Tibial nerve (tissue), 4 donors: ENCODE results near the gene RINT1. TPM values are rescaled to one million over a fixed set of nuclear protein-coding genes. Genes with fewer than 3 reads are reported as not detected.

ENCODE experiments used
- DNase-seq, 2 donors: peaks; one replicate each; pipeline ENCODE4 v3.0.0-alpha.2; 2019; ENCODE audit warnings: low spot score in 2 of 2
- H3K27ac ChIP-seq, 4 donors: fragments of 200-600 bp; sonication (generic) in 3 of 4; one replicate each; pipeline ENCODE4 v1.5.1; 2017 to 2019; ENCODE audit warnings: mild to moderate bottlenecking in 1 of 4
- H3K27me3 ChIP-seq, 2 donors: fragments of 200-600 bp; sonication (generic) in 1 of 2; one replicate each; pipeline versions ENCODE4 v1.5.1 to v1.6.0; 2017 to 2019
- H3K36me3 ChIP-seq, 3 donors: fragments of 200-600 bp; sonication (generic); one replicate each; pipeline ENCODE4 v1.5.1; 2018 to 2019
- H3K4me1 ChIP-seq, 4 donors: fragments of 200-600 bp; sonication (generic) in 3 of 4; one replicate each; pipeline ENCODE4 v1.5.1; 2017 to 2019
- H3K4me3 ChIP-seq, 4 donors: fragments of 200-600 bp; sonication (generic) in 3 of 4; one replicate each; pipeline ENCODE4 v1.5.1; 2017 to 2019; ENCODE audit warnings: mild to moderate bottlenecking in 1 of 4, moderate library complexity in 1 of 4
- H3K9me3 ChIP-seq, 4 donors: fragments of 200-600 bp; sonication (generic) in 3 of 4; one replicate each; pipeline ENCODE4 v1.5.1; 2017 to 2019
- EP300 ChIP-seq, 2 donors: sonication (generic); formaldehyde crosslinking; IDR thresholded peaks; one replicate each; pipeline ENCODE4 v1.6.1; 2017; ENCODE audit warnings: antibody characterized with exemption in 2 of 2, mild to moderate bottlenecking in 1 of 2
- POLR2A ChIP-seq, 2 donors: fragments of 450-650 bp; IDR thresholded peaks; one replicate each; pipeline ENCODE4 v1.6.1; 2017; ENCODE audit warnings: antibody characterized with exemption in 2 of 2, mild to moderate bottlenecking in 2 of 2, moderate library complexity in 2 of 2
- WGBS, 2 donors: methylation state at CpG; one replicate each; pipeline ENCODE4 v1.1.5; 2018; 5-methylcytosine and 5-hydroxymethylcytosine counted together
- total RNA-seq, 4 donors: library from RNA; depleted of rRNA; stranded (reverse); fragments of >200 nt; gene quantifications; one replicate each; pipeline ENCODE4 v1.1.0, GENCODE V29; 2016
- TF ChIP-seq, protein P1 (sequence below), 5 experiments: fragments of 200-600 bp in 3 of 5; fragments of 450-650 bp in 2 of 5; sonication (generic) in 3 of 5; IDR thresholded peaks; one replicate each; pipeline ENCODE4 v1.5.1; 2016 to 2019; ENCODE audit warnings: antibody characterized with exemption in 5 of 5, mild to moderate bottlenecking in 3 of 5, moderate library complexity in 2 of 5

RINT1 gene
- total RNA-seq, 4 donors from 2014 or later, result 12.9 to 18.2 (median 14.6) TPM

DNA sequence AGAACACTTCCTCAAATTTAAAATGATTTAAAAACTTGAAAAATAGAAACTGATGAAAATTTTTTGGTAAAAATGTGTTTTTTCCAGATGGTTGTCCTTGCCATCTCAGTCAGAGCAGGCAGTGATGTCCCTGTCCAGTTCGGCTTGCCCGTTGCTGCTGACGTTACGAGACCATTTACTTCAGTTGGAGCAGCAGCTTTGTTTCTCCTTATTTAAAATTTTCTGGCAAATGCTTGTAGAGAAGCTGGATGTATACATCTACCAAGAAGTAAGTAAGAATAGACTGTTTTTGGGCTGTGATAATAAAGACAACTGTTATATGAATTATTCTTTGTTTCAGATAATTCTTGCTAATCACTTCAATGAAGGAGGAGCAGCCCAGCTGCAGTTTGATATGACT is 33.2 kb downstream of the RINT1 start:
- H3K9me3 ChIP-seq, result no peaks in the 10 kb centered on the region
- H3K4me3 ChIP-seq, result no peak overlapping the region
- 94 to 97% methylated on average over 4 of the region's 4 CpGs for WGBS, 2 donors
- H3K36me3 ChIP-seq, result peaks cover 0 to 94% (median 7%) of the 10 kb centered on the region in 3 donors
- H3K4me1 ChIP-seq, result no peaks in the 10 kb centered on the region
- no peak for TF ChIP-seq POLR2A (IDR thresholded peaks at IDR 0.05)
- TF ChIP-seq, protein P1, sequence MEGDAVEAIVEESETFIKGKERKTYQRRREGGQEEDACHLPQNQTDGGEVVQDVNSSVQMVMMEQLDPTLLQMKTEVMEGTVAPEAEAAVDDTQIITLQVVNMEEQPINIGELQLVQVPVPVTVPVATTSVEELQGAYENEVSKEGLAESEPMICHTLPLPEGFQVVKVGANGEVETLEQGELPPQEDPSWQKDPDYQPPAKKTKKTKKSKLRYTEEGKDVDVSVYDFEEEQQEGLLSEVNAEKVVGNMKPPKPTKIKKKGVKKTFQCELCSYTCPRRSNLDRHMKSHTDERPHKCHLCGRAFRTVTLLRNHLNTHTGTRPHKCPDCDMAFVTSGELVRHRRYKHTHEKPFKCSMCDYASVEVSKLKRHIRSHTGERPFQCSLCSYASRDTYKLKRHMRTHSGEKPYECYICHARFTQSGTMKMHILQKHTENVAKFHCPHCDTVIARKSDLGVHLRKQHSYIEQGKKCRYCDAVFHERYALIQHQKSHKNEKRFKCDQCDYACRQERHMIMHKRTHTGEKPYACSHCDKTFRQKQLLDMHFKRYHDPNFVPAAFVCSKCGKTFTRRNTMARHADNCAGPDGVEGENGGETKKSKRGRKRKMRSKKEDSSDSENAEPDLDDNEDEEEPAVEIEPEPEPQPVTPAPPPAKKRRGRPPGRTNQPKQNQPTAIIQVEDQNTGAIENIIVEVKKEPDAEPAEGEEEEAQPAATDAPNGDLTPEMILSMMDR (IDR thresholded peaks at IDR 0.05), result no peak
- TF ChIP-seq EP300 (IDR thresholded peaks at IDR 0.05), result no peak
- no peaks in the 10 kb centered on the region for H3K27me3 ChIP-seq
- no peak for DNase-seq
- H3K27ac ChIP-seq, result no peak overlapping the region

DNA sequence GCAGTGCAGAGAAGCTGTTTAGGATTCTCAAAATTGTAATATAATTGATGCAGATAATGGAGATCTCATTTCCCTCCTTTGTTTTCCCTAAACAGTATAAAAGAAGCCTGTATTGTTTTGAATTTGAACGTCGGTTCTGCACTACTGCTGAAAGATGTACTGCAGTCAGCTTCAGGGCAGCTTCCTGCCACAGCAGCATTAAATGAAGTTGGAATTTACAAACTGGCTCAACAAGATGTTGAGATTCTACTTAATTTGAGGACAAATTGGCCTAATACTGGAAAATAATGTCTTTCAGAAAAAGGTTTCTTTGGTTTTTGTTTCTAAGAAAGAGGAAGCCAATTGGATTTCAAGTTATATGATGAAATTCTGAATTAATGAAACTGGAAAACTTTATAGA is 35.0 kb downstream of the RINT1 start:
- no peaks in the 10 kb centered on the region for H3K9me3 ChIP-seq
- no peak overlapping the region for H3K4me3 ChIP-seq
- no peak for DNase-seq
- H3K4me1 ChIP-seq, result no peaks in the 10 kb centered on the region
- peaks cover 0 to 77% (median 7%) of the 10 kb centered on the region in 3 donors for H3K36me3 ChIP-seq
- H3K27ac ChIP-seq, result no peak overlapping the region
- 41 to 53% methylated on average over 2 of the region's 2 CpGs for WGBS, 2 donors
- H3K27me3 ChIP-seq, result no peaks in the 10 kb centered on the region
- TF ChIP-seq, protein P1 (IDR thresholded peaks at IDR 0.05), result no peak
- TF ChIP-seq EP300 (IDR thresholded peaks at IDR 0.05), result no peak
- no peak for TF ChIP-seq POLR2A (IDR thresholded peaks at IDR 0.05)

DNA sequence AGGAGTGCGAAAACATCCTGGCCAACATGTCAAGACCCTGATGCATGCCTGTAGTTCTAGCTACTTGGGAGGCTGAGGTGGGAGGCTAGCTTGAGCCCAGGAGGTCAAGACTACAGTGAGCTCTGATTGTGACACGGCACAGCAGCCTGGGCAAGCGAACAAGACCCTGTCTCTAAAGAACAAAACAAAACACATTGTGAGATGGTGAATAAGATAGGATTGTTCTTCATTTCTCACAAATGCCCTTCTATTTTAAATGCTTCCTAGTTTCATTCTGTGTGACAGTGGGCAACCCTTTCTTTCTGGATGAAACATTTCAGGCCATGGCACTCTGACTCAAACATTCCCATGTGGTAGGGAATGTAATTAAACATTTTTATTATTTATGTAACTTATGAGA is 35.8 kb downstream of the RINT1 start:
- Histone ChIP-seq H3K4me1 (no peaks in the 10 kb centered on the region), H3K27me3 (no peaks in the 10 kb centered on the region), H3K9me3 (no peaks in the 10 kb centered on the region), H3K36me3 (peaks cover 0 to 70% (median 7%) of the 10 kb centered on the region in 3 donors), H3K27ac (no peak overlapping the region), H3K4me3 (no peak overlapping the region)
- WGBS, 2 donors, result 61 to 85% methylated on average over 3 of the region's 3 CpGs
- no peak for DNase-seq
- no peak for TF ChIP-seq POLR2A (IDR thresholded peaks at IDR 0.05)
- TF ChIP-seq, protein P1 (IDR thresholded peaks at IDR 0.05), result no peak
- no peak for TF ChIP-seq EP300 (IDR thresholded peaks at IDR 0.05)

DNA sequence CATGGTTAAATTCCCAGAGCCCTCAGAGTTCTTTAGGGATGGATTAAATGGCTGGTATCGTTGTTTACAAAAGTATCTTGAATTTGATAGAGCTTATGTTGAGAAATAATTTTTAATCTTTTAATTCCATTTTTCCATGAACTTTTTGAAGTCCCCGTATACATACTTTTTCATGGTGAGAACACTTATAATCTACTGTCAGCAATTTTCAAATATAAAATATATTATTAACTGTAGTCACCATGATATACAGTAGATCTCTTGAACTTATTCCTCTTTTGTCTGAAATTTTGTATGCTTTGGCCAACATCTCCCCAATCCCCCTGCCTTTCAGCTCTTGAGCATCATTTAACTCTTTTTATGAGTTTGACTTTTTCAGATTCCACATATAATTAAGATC is 39.9 kb downstream of the RINT1 start:
- Histone ChIP-seq H3K36me3 (peaks cover 0 to 30% (median 4%) of the 10 kb centered on the region in 3 donors), H3K27me3 (no peaks in the 10 kb centered on the region), H3K4me1 (no peaks in the 10 kb centered on the region), H3K27ac (no peak overlapping the region), H3K4me3 (no peak overlapping the region), H3K9me3 (no peaks in the 10 kb centered on the region)
- no peak for DNase-seq
- 86 to 90% methylated on average over 2 of the region's 2 CpGs for WGBS, 2 donors
- TF ChIP-seq, protein P1 (IDR thresholded peaks at IDR 0.05), result no peak
- TF ChIP-seq EP300 (IDR thresholded peaks at IDR 0.05), result no peak
- no peak for TF ChIP-seq POLR2A (IDR thresholded peaks at IDR 0.05)

DNA sequence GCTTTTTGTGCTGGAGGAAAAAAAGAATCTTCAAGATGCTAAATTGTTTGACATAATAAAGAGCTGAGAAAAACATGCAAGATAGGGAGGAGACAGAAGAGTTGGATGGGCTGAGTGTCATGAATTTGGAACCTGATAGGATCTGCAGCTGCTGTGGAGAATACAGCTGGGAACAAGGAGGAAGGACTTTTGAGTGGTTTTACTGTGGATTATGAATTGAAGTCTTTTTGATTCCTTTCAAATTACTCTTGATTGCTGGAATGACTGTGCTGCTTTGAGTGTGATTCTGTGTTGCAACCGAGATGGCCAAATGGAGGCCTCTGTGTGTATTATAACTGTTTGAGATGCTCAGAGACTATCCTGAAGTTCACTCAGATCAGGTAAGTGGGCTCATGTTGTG is 45.2 kb downstream of the RINT1 start:
- H3K4me3 ChIP-seq, result no peak overlapping the region
- H3K4me1 ChIP-seq, result peaks cover 0 to 8% (median 5%) of the 10 kb centered on the region in 4 donors
- 37 to 55% methylated on average over 1 of the region's 1 CpG for WGBS, 2 donors
- H3K27me3 ChIP-seq, result peaks cover 0 to 12% of the 10 kb centered on the region in 2 donors
- H3K36me3 ChIP-seq, result no peaks in the 10 kb centered on the region
- DNase-seq, result no peak
- no peaks in the 10 kb centered on the region for H3K9me3 ChIP-seq
- TF ChIP-seq POLR2A (IDR thresholded peaks at IDR 0.05) (no peak), EP300 (IDR thresholded peaks at IDR 0.05) (no peak)
- TF ChIP-seq, protein P1 (IDR thresholded peaks at IDR 0.05), result no peak
- H3K27ac ChIP-seq, result no peak overlapping the region
